MM.1S (cell line): Measurements from ENCODE around the gene SPOCK2.

Source experiments
- DNase-seq: peaks from one replicate; pipeline ENCODE4 v3.0.0-alpha.2; 2015
- H2AFZ ChIP-seq: fragments of 300-600 bp; sonication (generic); 2 replicates; pipeline ENCODE4 v1.6.0; 2016; ENCODE audit warnings: antibody characterized with exemption, low read length
- H3F3A ChIP-seq: fragments of 300-600 bp; sonication (generic); 2 replicates; pipeline ENCODE4 v1.6.1; 2016; ENCODE audit warnings: mild to moderate bottlenecking, antibody characterized with exemption, low read length, moderate library complexity, mixed read lengths; ENCODE audit not compliant: insufficient read depth
- H3K27ac ChIP-seq: fragments of 300-600 bp; sonication (generic); 2 replicates; pipeline ENCODE4 v1.5.1; 2016; ENCODE audit warnings: mild to moderate bottlenecking, low read length
- H3K27me3 ChIP-seq: fragments of 300-600 bp; sonication (generic); replicated peaks from 2 replicates; pipeline ENCODE4 v1.6.0; 2016; ENCODE audit warnings: low read length; ENCODE audit not compliant: insufficient read depth
- H3K36me3 ChIP-seq: fragments of 300-600 bp; sonication (generic); replicated peaks from 2 replicates; pipeline ENCODE4 v1.6.1; 2016; ENCODE audit warnings: mild to moderate bottlenecking, low read length, mixed read lengths; ENCODE audit not compliant: insufficient read depth
- H3K4me1 ChIP-seq: fragments of 300-600 bp; sonication (generic); 2 replicates; pipeline ENCODE4 v1.6.1; 2016; ENCODE audit warnings: low read length, mixed read lengths
- H3K4me2 ChIP-seq: fragments of 300-600 bp; sonication (generic); 2 replicates; pipeline ENCODE4 v1.6.0; 2016; ENCODE audit warnings: low read depth, low read length
- H3K4me3 ChIP-seq: fragments of 300-600 bp; sonication (generic); 2 replicates; pipeline ENCODE4 v1.5.1; 2016; ENCODE audit warnings: low read length, mixed read lengths
- H3K79me2 ChIP-seq: fragments of 300-600 bp; sonication (generic); 2 replicates; pipeline ENCODE4 v1.6.1; 2016; ENCODE audit warnings: mixed run types, low read length, mixed read lengths
- H3K9ac ChIP-seq: fragments of 300-600 bp; sonication (generic); 2 replicates; pipeline ENCODE4 v1.6.1; 2016; ENCODE audit warnings: low read length, mixed read lengths
- H3K9me2 ChIP-seq: fragments of 300-600 bp; sonication (generic); replicated peaks from 2 replicates; pipeline ENCODE4 v1.6.1; 2016; ENCODE audit warnings: mild to moderate bottlenecking, low read length, mixed read lengths; ENCODE audit not compliant: insufficient read depth
- H3K9me3 ChIP-seq: fragments of 300-600 bp; sonication (generic); replicated peaks from 2 replicates; pipeline ENCODE4 v1.6.1; 2016; ENCODE audit warnings: mild to moderate bottlenecking, low read length, mixed read lengths; ENCODE audit not compliant: insufficient read depth
- H4K20me1 ChIP-seq: fragments of 300-600 bp; sonication (generic); 2 replicates; pipeline ENCODE4 v1.6.1; 2016; ENCODE audit warnings: mild to moderate bottlenecking, low read length, moderate library complexity, mixed read lengths; ENCODE audit not compliant: insufficient read depth
- CTCF ChIP-seq: fragments of 300-600 bp; sonication (generic); IDR thresholded peaks from 2 replicates; pipeline ENCODE4 v1.5.1; 2016; ENCODE audit warnings: antibody characterized with exemption, low read length, mixed read lengths
- EZH2 ChIP-seq: fragments of 300-600 bp; sonication (generic); optimal IDR thresholded peaks from 2 replicates; pipeline ENCODE3; 2017; ENCODE audit warnings: low read depth, mild to moderate bottlenecking, antibody characterized with exemption, low read length, mixed read lengths
- EZH2phosphoT487 ChIP-seq: fragments of 300-600 bp; sonication (generic); IDR thresholded peaks from 2 replicates; pipeline ENCODE4 v1.6.1; 2018; ENCODE audit warnings: antibody characterized with exemption, low read length

Gene SPOCK2

GRCh38 chr10:72037811-72038210 lies 50.5 kb downstream of the SPOCK2 start:
- DNase-seq, result no peak
- Histone ChIP-seq H3K27ac (no peak overlapping the region), H3K4me2 (no peak overlapping the region), H4K20me1 (no peaks in the 10 kb centered on the region), H3K79me2 (no peaks in the 10 kb centered on the region), H3K9me2 (no peaks in the 10 kb centered on the region), H3K36me3 (no peaks in the 10 kb centered on the region), H3K9ac (no peak overlapping the region), H3K4me3 (no peak overlapping the region), H3K27me3 (no peaks in the 10 kb centered on the region; the same call in 1 of the 2 replicates), H3K4me1 (no peaks in the 10 kb centered on the region), H3F3A (no peaks in the 10 kb centered on the region), H3K9me3 (no peaks in the 10 kb centered on the region), H2AFZ (no peak overlapping the region)
- TF ChIP-seq EZH2phosphoT487, result no peak
- no peak for TF ChIP-seq EZH2
- TF ChIP-seq CTCF, result no peak

GRCh38 chr10:72037266-72037665 lies 51.1 kb downstream of the SPOCK2 start:
- Histone ChIP-seq H3K27ac (no peak overlapping the region), H3K27me3 (no peaks in the 10 kb centered on the region; the same call in 1 of the 2 replicates), H3K4me3 (no peak overlapping the region), H3K4me1 (no peaks in the 10 kb centered on the region), H3K9me2 (no peaks in the 10 kb centered on the region), H3F3A (no peaks in the 10 kb centered on the region), H3K36me3 (no peaks in the 10 kb centered on the region), H2AFZ (no peak overlapping the region), H4K20me1 (no peaks in the 10 kb centered on the region), H3K9me3 (no peaks in the 10 kb centered on the region), H3K4me2 (no peak overlapping the region), H3K9ac (no peak overlapping the region), H3K79me2 (no peaks in the 10 kb centered on the region)
- TF ChIP-seq CTCF (no peak), EZH2 (no peak), EZH2phosphoT487 (no peak)
- DNase-seq, result no peak

- H3F3A ChIP-seq, result no peaks in the 10 kb centered on the region
- H3K27me3 ChIP-seq, result no peaks in the 10 kb centered on the region; the same call in 1 of the 2 replicates
- no peaks in the 10 kb centered on the region for H3K79me2 ChIP-seq
- no peaks in the 10 kb centered on the region for H3K36me3 ChIP-seq
- H3K4me1 ChIP-seq, result no peaks in the 10 kb centered on the region
- H2AFZ ChIP-seq, result no peak overlapping the region
- DNase-seq, result no peak
- H3K4me2 ChIP-seq, result no peak overlapping the region
- H3K4me3 ChIP-seq, result no peak overlapping the region
- no peaks in the 10 kb centered on the region for H3K9me2 ChIP-seq
- no peaks in the 10 kb centered on the region for H4K20me1 ChIP-seq
- no peak overlapping the region for H3K9ac ChIP-seq
- H3K27ac ChIP-seq, result no peak overlapping the region
- no peak for TF ChIP-seq EZH2
- no peak for TF ChIP-seq CTCF
- TF ChIP-seq EZH2phosphoT487, result no peak
- H3K9me3 ChIP-seq, result no peaks in the 10 kb centered on the region
These were observed 53.0 kb downstream of the SPOCK2 start for GRCh38 chr10:72035252-72035887.
